NCI-H1417 treated with DMSO at 0.1 percent for 48 hours (cell line): Measurements from ENCODE around the gene RAB11FIP4.

Source experiments
- DNase-seq: peaks from one replicate; lab custom pipeline; 2025; lab: John Stamatoyannopoulos, UW

The RAB11FIP4 gene

DNA sequence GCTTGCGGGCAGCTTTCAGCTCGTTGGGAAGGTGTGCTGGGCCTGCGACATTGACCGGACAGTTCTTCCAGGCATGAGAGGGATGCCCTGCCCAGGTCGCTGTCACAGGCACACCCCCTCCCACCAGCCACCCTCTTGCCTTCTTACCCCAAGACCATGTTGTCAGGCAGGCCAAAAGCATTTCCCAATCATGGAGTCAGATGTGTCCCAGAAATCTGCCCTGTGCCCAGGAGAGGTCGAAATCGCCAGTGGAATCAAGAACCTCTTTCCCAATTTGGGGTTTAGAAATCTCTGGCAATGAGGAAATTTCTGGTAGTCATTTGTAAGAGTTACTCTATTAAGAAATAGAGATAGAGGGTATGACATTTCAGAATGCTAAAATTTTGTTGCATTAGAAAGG is 177.1 kb downstream of the RAB11FIP4 start:
- no peak for DNase-seq

- no peak for DNase-seq
Measured at GRCh38 chr17:31570231-31570630, 178.8 kb downstream of the RAB11FIP4 start.

DNA sequence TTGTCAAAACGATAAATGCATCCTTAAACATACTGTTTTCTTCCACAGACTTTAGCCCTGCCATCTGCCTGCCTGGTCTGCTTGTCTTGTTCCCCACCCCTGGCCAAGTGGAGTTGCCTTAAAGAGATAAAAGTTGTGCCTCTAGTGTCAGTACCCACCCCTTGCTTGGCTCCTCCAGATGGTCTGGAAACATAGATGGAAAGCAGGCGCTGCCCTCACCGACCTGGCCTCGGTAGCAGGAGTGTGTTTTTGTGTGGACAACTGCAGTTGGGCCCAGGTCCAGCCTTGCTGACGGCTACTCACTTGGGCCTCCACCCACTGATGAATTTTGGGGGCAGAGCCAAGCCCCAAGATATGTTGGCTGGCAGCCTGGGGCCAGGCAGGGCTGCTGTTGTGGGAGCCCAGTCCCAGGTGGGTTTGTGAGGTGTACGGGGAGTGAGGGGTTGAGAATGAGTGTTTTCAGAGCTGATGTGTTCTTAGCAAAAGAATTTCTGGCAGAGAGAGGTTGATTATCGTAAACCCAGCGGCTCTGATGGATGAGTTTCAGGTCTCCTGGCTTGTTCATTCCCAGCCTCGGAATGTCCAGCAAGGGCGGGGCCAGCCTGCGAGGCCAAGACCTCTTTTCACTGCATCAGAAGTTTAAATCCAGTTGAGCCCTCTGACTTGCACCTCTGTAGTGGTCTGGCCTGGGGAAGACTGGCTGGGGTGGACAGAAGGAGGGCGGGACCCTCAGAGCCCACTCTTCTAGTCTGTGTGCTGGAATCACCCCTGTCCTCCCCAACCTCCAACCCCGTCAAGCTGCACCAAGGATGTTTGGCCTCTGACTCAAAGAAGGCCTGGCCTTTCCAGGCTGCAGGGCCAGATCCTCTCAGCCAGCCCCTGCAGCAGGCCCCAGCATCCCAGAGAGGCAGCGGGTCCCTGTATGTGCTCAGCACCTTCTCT is 179.7 kb downstream of the RAB11FIP4 start:
- no peak for DNase-seq

DNA sequence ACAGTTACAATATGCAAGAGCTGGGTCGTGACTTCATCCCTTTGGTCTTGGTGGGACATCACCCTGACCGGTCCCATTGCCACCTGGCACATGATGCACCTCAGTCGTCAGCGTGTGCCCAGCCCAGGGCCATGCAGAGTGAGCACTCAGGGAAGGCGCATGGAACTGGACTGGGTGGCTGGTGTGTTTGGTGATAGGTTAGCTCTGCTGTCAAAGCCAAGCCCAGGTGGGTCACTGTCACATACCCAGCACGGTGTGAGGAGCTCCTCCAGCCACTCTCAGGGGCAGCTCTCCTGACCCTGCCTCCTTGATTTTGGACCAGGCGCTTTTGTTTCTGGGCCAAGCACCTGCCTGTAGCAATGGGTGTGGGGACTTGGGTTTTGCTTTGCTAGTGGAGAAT is 180.9 kb downstream of the RAB11FIP4 start:
- no peak for DNase-seq

DNA sequence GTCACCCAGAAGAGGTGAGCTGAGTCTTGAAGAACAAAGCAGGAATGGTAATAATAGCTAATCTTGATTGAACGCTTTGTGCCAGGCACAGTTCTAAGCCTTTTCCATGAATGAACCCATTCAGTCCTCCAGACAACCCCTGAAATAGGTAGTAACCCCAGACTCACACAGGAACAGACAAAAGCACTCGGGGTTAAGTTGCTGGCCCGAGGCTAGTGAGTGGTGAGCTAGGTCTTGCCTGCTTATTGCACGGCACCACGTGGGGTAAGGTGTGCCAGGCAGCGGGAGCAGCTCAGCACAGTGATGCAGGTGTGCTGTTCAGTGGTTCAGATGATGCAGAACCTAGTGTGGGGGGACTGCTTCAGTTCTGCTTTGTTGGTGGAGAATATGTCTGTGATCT is 181.6 kb downstream of the RAB11FIP4 start:
- DNase-seq = no peak

DNA sequence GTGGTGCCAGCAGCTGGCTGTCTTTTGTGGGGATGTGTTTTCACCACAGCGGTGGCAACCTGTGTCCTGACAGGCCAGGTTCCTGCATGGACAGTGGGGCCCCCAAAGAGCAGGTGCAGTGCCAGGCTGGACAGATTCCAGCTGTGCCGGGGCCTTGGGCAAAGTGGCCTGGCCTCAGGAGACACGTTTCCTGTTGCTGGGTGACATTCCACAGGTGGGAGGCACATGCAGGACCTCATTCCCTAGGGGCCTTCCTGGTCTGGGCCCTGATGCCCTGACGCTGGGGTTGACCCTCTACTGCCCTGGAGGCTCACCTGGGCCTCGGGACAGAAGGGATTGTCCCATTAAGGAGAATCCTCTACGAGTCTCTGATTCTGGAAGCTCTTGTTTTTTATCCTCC is 182.4 kb downstream of the RAB11FIP4 start:
- DNase-seq = no peak

DNA sequence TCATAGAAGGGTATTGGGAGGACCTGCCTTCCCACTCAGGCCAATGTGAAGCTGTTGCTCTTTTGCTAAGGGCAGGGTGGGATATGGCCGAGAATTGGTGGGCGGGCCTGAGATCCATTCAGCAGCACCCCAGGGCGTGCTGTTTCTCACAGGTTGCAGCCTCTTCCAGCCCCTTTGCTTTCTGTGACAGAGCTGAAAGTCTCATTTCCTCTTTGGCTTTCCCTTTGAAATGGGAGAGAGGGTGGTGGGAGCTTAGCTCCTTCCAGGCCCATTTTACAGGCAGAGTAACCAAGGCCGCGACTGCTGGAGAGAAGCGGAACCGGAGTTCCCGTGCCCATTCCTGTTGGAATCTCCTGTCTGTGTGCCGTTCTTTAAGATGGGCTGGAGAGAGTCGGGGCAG is 183.0 kb downstream of the RAB11FIP4 start:
- DNase-seq = no peak

DNA sequence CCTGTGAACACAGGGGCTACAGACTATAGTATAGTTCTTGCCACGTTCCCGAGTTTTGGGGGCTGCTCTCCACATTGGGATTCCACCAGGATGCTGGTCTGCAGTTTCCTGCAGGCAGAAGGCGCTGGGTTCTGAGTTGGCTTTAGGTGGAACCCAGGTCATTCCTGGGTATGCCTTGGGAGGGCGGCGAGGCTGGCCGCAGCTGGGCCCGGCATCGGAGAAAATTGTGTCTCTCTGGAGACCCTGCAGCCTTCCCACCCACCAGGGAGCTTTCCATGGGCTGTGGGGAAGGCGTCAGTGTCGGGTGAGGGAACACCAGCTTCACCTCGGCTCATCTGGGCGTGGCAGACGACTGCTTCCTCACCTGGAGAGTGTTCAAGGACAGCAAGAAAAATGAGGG is 183.6 kb downstream of the RAB11FIP4 start:
- no peak for DNase-seq

- DNase-seq = peak; percentile 1
Measured at GRCh38 chr17:31579265-31579664, 187.8 kb downstream of the RAB11FIP4 start.

DNA sequence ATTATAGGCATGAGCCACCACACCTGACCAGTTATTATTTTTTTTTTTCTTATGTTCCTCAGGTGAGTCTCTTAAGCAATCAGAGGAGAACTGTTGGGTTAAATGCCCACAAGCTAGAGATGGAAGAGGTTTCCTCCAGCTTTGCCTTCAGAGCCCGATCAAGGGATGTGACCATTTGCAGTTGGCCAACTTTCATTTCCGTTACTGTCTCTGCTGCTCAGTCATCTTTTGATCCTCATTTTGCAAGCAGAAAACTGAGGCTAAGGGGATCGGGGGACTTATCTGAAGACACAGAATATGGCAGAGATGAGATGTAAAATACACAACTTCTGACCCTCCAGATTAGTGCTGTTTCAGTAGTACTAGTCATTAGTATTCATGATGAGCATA is 188.8 kb downstream of the RAB11FIP4 start:
- no peak for DNase-seq

- no peak for DNase-seq
Measured at GRCh38 chr17:31580706-31581490, 189.4 kb downstream of the RAB11FIP4 start.

- DNase-seq = no peak
Measured at GRCh38 chr17:31581491-31581890, 190.0 kb downstream of the RAB11FIP4 start.

DNA sequence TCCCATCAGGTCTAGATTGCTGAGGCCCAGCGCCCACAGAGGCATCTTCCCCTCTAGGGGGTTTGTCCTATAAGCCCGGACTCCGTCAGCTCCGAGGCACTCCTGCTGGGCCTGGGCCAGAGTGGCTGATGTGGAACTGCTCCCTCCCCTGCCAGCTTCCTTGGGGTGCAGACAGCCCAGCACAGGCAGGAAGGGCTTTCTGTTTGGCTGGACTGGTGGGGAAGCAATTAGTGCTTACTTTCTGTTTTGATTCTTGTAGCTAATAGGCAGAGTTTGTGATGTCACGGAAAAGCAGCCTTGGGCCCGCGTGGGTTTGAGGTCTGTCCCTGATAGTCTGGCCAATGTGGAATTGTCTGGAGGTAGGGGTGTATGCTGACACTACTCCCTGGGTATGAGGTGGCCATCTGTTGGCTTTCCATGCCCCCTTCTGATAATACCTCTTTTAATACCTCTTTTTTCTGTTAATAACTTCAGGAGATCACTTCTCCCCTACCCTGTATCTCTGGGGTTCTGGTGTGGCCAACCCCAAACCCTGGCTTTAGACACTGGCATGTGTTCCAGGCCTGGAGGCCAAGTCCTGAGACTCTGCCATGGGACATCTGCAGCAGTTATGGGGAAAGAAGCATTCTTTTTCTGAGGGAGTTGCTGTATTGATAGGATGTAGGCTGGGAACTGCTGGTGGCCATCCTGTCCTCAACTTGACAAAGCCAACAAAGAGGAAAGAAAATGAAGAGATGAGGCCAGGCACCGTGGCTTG is 190.9 kb downstream of the RAB11FIP4 start:
- no peak for DNase-seq

- DNase-seq = no peak
Measured at GRCh38 chr17:31583772-31584356, 192.4 kb downstream of the RAB11FIP4 start.

- DNase-seq = no peak
Measured at GRCh38 chr17:31584438-31585279, 193.2 kb downstream of the RAB11FIP4 start.

DNA sequence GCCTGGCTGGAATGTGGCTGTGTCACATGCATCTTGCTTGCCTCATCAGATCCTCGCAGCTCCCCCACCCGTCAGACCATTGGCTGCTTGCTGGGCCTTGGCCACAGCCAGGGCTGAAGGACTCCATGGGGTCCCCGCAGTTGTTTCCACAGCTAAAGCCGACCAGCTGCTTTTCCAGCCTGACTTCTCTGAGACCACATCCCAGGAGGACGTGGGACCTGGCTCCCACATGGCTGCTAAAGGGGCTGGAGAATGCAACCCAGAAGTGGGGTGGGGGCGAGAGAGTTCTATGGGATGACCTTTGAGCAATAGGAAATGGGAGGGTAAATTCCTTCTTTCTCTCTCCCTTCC is 193.8 kb downstream of the RAB11FIP4 start:
- DNase-seq = no peak

DNA sequence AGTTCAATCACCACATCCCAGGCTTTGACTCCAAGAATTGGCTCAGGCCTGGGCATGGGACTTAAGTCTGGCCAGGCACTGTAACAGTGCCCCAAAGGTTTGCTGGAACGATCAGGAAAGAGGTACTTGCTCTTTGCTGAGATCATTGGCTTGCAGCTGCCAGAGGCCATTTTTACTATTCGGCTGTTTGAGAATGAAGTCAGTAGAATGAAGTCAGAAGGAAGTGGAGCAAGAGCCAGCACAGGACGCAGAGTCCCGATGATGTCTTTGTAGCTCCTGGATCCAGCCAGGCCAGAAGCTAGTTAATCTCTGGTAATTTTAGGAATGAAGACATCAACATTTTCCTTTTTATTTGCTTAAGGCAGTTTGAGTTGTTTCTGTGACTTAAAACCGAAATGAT is 195.5 kb downstream of the RAB11FIP4 start:
- DNase-seq = no peak

- no peak for DNase-seq
Measured at GRCh38 chr17:31587462-31587861, 196.0 kb downstream of the RAB11FIP4 start.
